HepG2 (cell line): ENCODE measurements around the gene SPTBN5. TPM values are rescaled to one million over a fixed set of nuclear protein-coding genes. Genes with fewer than 3 reads are reported as not detected.

Experiments
- ATF7-NPFF ChIP-seq: sonication (generic); formaldehyde crosslinking; IDR thresholded peaks from 2 replicates; pipeline ENCODE4 v1.8.1; 2023; ENCODE audit warnings: mild to moderate bottlenecking, low read depth, missing genetic modification reagents, moderate library complexity
- CTCF ChIP-seq: sonication (generic); formaldehyde crosslinking; IDR thresholded peaks from 2 replicates; pipeline ENCODE4 v1.5.0; 2020; ENCODE audit warnings: mild to moderate bottlenecking, missing genetic modification reagents, moderate library complexity
- DPF2 ChIP-seq: sonication (generic); formaldehyde crosslinking; IDR thresholded peaks from 2 replicates; pipeline ENCODE4 v1.4.0; 2020; ENCODE audit warnings: mild to moderate bottlenecking, low read depth, missing genetic modification reagents, borderline replicate concordance
- HIC2 ChIP-seq: sonication (generic); formaldehyde crosslinking; IDR thresholded peaks from 2 replicates; pipeline ENCODE4 v1.9.0; 2022; ENCODE audit warnings: low read depth, missing genetic modification reagents
- HNRNPL ChIP-seq: fragments of 200-400 bp; formaldehyde crosslinking; IDR thresholded peaks from 2 replicates; pipeline ENCODE4 v1.6.1; 2017; ENCODE audit warnings: mild to moderate bottlenecking, low read depth, low read length
- MTA3 ChIP-seq: sonication (generic); formaldehyde crosslinking; IDR thresholded peaks from 2 replicates; pipeline ENCODE4 v1.4.0; 2020; ENCODE audit warnings: missing genetic modification reagents
- NCOA1 ChIP-seq: sonication (generic); formaldehyde crosslinking; IDR thresholded peaks from 2 replicates; pipeline ENCODE4 v1.9.0; 2021; ENCODE audit warnings: missing genetic modification reagents
- NFKB2 ChIP-seq: sonication (generic); formaldehyde crosslinking; IDR thresholded peaks from 2 replicates; pipeline ENCODE4 v1.4.0; 2020; ENCODE audit warnings: missing genetic modification reagents, borderline replicate concordance
- NR1H2 ChIP-seq: sonication (generic); formaldehyde crosslinking; IDR thresholded peaks from 2 replicates; pipeline ENCODE4 v1.8.1; 2022; ENCODE audit warnings: low read depth, missing genetic modification reagents, borderline replicate concordance
- PRMT3 ChIP-seq: sonication (generic); formaldehyde crosslinking; IDR thresholded peaks from 2 replicates; pipeline ENCODE4 v1.8.1; 2022; ENCODE audit warnings: low read depth, mild to moderate bottlenecking, moderate library complexity, missing genetic modification reagents, borderline replicate concordance
- RBM39 ChIP-seq: fragments of 200-400 bp; formaldehyde crosslinking; IDR thresholded peaks from one replicate; pipeline ENCODE4 v1.6.1; 2018; ENCODE audit warnings: antibody characterized with exemption, mild to moderate bottlenecking, low read depth, low read length; ENCODE audit not compliant: poor library complexity, severe bottlenecking
- SALL1 ChIP-seq: sonication (generic); formaldehyde crosslinking; IDR thresholded peaks from 2 replicates; pipeline ENCODE4 v1.8.0; 2022; ENCODE audit warnings: mild to moderate bottlenecking, missing genetic modification reagents
- THAP9 ChIP-seq: sonication (generic); formaldehyde crosslinking; IDR thresholded peaks from 2 replicates; pipeline ENCODE4; 2020; ENCODE audit warnings: missing genetic modification reagents, mild to moderate bottlenecking, borderline replicate concordance
- TSC22D2 ChIP-seq: sonication (generic); formaldehyde crosslinking; IDR thresholded peaks from 2 replicates; pipeline ENCODE4 v1.5.1; 2020; ENCODE audit warnings: missing genetic modification reagents, mild to moderate bottlenecking, borderline replicate concordance
- XBP1 ChIP-seq: sonication (generic); formaldehyde crosslinking; IDR thresholded peaks from 2 replicates; pipeline ENCODE4 v1.5.0; 2020; ENCODE audit warnings: missing genetic modification reagents
- ZKSCAN8 ChIP-seq: IDR thresholded peaks from 2 replicates; pipeline ENCODE4 v1.6.1; 2016; ENCODE audit warnings: borderline replicate concordance, missing genetic modification reagents, missing compliant biosample characterization
- ZNF124 ChIP-seq: sonication (generic); formaldehyde crosslinking; IDR thresholded peaks from 2 replicates; pipeline ENCODE4 v1.4.0; 2020; ENCODE audit warnings: missing genetic modification reagents
- ZNF263 ChIP-seq: sonication (generic); formaldehyde crosslinking; IDR thresholded peaks from 2 replicates; pipeline ENCODE4 v1.4.0; 2020; ENCODE audit warnings: missing genetic modification reagents
- ZNF484 ChIP-seq: sonication (generic); formaldehyde crosslinking; IDR thresholded peaks from 2 replicates; pipeline ENCODE4 v1.5.1; 2020; ENCODE audit warnings: mild to moderate bottlenecking, low read depth, missing genetic modification reagents, borderline replicate concordance
- ZNF557 ChIP-seq: sonication (generic); formaldehyde crosslinking; IDR thresholded peaks from 2 replicates; pipeline ENCODE4 v1.4.0; 2020; ENCODE audit warnings: missing genetic modification reagents
- ZNF724P ChIP-seq: sonication (generic); formaldehyde crosslinking; IDR thresholded peaks from 2 replicates; pipeline ENCODE4 v1.8.0; 2022; ENCODE audit warnings: missing genetic modification reagents, borderline replicate concordance
- ZNF775 ChIP-seq: sonication (generic); formaldehyde crosslinking; IDR thresholded peaks from 2 replicates; pipeline ENCODE4 v1.4.0; 2020; ENCODE audit warnings: missing genetic modification reagents, mild to moderate bottlenecking, moderate library complexity, borderline replicate concordance
- ZSCAN20 ChIP-seq: sonication (generic); formaldehyde crosslinking; IDR thresholded peaks from 2 replicates; pipeline ENCODE4 v1.4.0; 2020; ENCODE audit warnings: missing genetic modification reagents, mild to moderate bottlenecking, borderline replicate concordance
- ZSCAN25 ChIP-seq: sonication (generic); formaldehyde crosslinking; IDR thresholded peaks from 2 replicates; pipeline ENCODE4 v1.8.0; 2022; ENCODE audit warnings: mild to moderate bottlenecking, missing genetic modification reagents
- polyA plus RNA-seq, 8 experiments: library from polyadenylated mRNA; depleted of rRNA in 3 of 8; stranded (reverse) in 7 of 8; unstranded in 1 of 8; fragments of >200 nt; fragmentation: Illumina TruSeq in 4 of 8; extraction: Trizol in 4 of 8; gene quantifications; 2 replicates each; pipeline versions ENCODE4 v1.2.1 to v1.2.3, GENCODE V29; 2011 to 2016; ENCODE audit warnings: low read depth in 4 of 8, missing spikeins in 1 of 8, mixed read lengths in 1 of 8; ENCODE audit not compliant: insufficient read depth in 1 of 8
- total RNA-seq, 5 experiments: library from RNA; depleted of rRNA; stranded (reverse); fragments of >200 nt; fragmentation: Illumina TruSeq; extraction: Trizol; gene quantifications; 2 replicates each; pipeline ENCODE4 v1.2.3, GENCODE V29; 2016; ENCODE audit warnings: low read depth in 1 of 5

Gene SPTBN5
- total and polyA plus RNA-seq, 2 of the 13 experiments (the other 11 are each of a cell fraction or from before 2014, with no cell fraction given) = 0.01 to 0.07 TPM

GRCh38 chr15:41894791-41895463 lies 1.1 kb upstream of the SPTBN5 start (continued):
- no peak for TF ChIP-seq PRMT3
- no peak for TF ChIP-seq ZNF724P (CRISPR knock-in tag)
- no peak for TF ChIP-seq ATF7-NPFF
- peak; percentile 49 for TF ChIP-seq CTCF (CRISPR knock-in tag)
- TF ChIP-seq TSC22D2 (CRISPR knock-in tag) = no peak
- TF ChIP-seq HNRNPL = no peak
- TF ChIP-seq NFKB2 = 0 out of 2 replicates have a peak, but pooled peaks have one; percentile 25
- TF ChIP-seq MTA3 (CRISPR knock-in tag) = no peak
- no peak for TF ChIP-seq ZNF124
- peak; percentile 71 for TF ChIP-seq ZNF263 (CRISPR knock-in tag)
- peak; percentile 25 for TF ChIP-seq RBM39
- TF ChIP-seq ZKSCAN8 (CRISPR knock-in tag) = no peak
- no peak for TF ChIP-seq NR1H2
- TF ChIP-seq XBP1 = no peak
- TF ChIP-seq HIC2 = no peak
- no peak for TF ChIP-seq SALL1 (CRISPR knock-in tag)
- TF ChIP-seq ZNF775 (CRISPR knock-in tag) = no peak
- no peak for TF ChIP-seq ZNF557 (CRISPR knock-in tag)
- no peak for TF ChIP-seq ZNF484 (CRISPR knock-in tag)
- TF ChIP-seq DPF2 (CRISPR knock-in tag) = no peak
- no peak for TF ChIP-seq THAP9
- 0 out of 2 replicates have a peak, but pooled peaks have one; percentile 34 for TF ChIP-seq ZSCAN25 (CRISPR knock-in tag)
- no peak for TF ChIP-seq ZSCAN20
- TF ChIP-seq NCOA1 = no peak
